ENCODE results near the gene COL8A1.

- TF ChIP-seq, protein P1, sequence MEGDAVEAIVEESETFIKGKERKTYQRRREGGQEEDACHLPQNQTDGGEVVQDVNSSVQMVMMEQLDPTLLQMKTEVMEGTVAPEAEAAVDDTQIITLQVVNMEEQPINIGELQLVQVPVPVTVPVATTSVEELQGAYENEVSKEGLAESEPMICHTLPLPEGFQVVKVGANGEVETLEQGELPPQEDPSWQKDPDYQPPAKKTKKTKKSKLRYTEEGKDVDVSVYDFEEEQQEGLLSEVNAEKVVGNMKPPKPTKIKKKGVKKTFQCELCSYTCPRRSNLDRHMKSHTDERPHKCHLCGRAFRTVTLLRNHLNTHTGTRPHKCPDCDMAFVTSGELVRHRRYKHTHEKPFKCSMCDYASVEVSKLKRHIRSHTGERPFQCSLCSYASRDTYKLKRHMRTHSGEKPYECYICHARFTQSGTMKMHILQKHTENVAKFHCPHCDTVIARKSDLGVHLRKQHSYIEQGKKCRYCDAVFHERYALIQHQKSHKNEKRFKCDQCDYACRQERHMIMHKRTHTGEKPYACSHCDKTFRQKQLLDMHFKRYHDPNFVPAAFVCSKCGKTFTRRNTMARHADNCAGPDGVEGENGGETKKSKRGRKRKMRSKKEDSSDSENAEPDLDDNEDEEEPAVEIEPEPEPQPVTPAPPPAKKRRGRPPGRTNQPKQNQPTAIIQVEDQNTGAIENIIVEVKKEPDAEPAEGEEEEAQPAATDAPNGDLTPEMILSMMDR (IDR thresholded peaks at IDR 0.05) = no peak
- TF ChIP-seq POLR2AphosphoS5 (IDR thresholded peaks at IDR 0.05; ENCODE audit: low read depth, low read length) = no peak
- TF ChIP-seq SIN3A (IDR thresholded peaks at IDR 0.05; ENCODE audit: borderline replicate concordance, insufficient read depth, low read depth, low read length) = no peak
- no peak for TF ChIP-seq REST (IDR thresholded peaks at IDR 0.05; ENCODE audit: insufficient read depth in 1 of 2, low read depth in 2 of 2, low read length in 1 of 2)
- TF ChIP-seq TCF7L2 (IDR thresholded peaks at IDR 0.05; ENCODE audit: low read depth, low read length) = no peak
These were observed 75.8 kb downstream of the COL8A1 start for GRCh38 chr3:99714146-99714545.

All from Panc1 (cell line).